ENCODE measurements around the gene EPHB1.

The EPHB1 gene

DNA sequence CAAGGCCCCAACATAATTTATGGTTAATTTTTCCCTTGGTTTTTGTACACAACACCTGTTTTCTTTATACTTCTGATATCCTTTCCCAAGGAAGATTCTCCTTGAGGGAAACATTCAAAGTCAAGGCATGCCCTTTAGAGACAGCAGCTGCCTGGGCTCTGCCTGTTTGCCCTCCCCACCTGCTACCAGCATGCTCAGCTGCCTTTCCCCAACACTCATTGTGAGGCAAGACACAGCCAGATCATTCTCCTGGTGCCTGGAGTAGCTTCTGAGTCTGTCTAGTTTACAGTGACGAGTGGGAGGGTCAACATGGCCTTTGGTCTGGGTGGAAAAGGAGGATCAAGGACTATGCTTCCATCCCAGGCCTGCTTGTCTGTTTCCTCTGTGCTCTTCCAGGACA is 132.5 kb downstream of the EPHB1 start:
- Histone ChIP-seq H3K27me3 (ENCODE audit: control insufficient read depth in 1 of 2, insufficient read depth in 1 of 2, low read length in 2 of 2) (no peaks in the 10 kb centered on the region), H3K9me3 (ENCODE audit: control insufficient read depth, low read length) (peaks cover 12% of the 10 kb centered on the region), H4K8ac (ENCODE audit: low read length) (no peak overlapping the region), H3K4me1 (ENCODE audit: control insufficient read depth, insufficient read depth, low read depth, low read length) (no peaks in the 10 kb centered on the region), H3K79me1 (replicated peaks; ENCODE audit: low read length, poor library complexity, severe bottlenecking) (peaks cover 2% of the 10 kb centered on the region), H3K14ac (ENCODE audit: low read length in 2 of 2) (no peak overlapping the region), H3K4ac (ENCODE audit: low read depth in 1 of 2, low read length in 2 of 2) (no peak overlapping the region), H3K18ac (ENCODE audit: low read depth in 1 of 2, low read length in 2 of 2) (no peak overlapping the region), H2AFZ (ENCODE audit: low read depth, low read length) (no peak overlapping the region), H3K27ac (ENCODE audit: low read length, poor library complexity, severe bottlenecking) (no peak overlapping the region), H2BK120ac (ENCODE audit: low read depth, low read length) (no peak overlapping the region), H4K91ac (ENCODE audit: low read length) (no peak overlapping the region), H2BK5ac (ENCODE audit: low read depth, low read length, poor library complexity, severe bottlenecking) (no peak overlapping the region), H2AK5ac (ENCODE audit: low read length, severe bottlenecking) (no peak overlapping the region), H3K4me2 (ENCODE audit: low read length, poor library complexity, severe bottlenecking) (no peak overlapping the region), H2BK15ac (ENCODE audit: low read depth, poor library complexity, severe bottlenecking) (no peak overlapping the region), H3K23ac (ENCODE audit: low read length in 2 of 2) (no peak overlapping the region), H3K4me3 (ENCODE audit: insufficient read depth in 1 of 2, low read depth in 1 of 2, low read length in 2 of 2) (no peak overlapping the region), H2BK12ac (ENCODE audit: low read length in 2 of 2) (no peak overlapping the region), H3K9ac (ENCODE audit: low read length) (no peak overlapping the region), H3K36me3 (ENCODE audit: control insufficient read depth in 1 of 2, insufficient read depth in 2 of 2, low read depth in 1 of 2, low read length in 2 of 2) (peaks cover 0 to 5% of the 10 kb centered on the region in 2 experiments)
- no peak for DNase-seq
- 24% methylated on average over 1 of the region's 1 CpG for WGBS

DNA sequence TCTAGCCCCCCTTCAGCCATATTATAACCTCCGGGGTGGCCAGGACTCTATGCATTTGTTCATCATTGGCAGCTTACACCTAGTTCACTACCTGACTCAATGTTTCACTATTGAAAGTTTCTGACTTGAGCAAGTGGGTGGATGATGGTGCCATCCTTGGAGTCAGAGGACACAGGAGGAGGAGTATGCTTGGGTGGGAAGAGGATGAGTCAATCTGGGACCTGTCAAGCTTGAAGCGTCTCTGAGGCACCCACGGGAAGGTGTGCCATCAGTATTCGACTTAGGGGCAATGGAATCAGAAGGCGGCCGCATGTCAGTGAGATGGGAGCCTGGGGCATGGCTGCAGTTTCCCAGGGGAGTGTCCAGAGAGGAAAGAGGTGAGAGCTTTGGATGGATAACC is 133.3 kb downstream of the EPHB1 start:
- Histone ChIP-seq H3K4me1 (ENCODE audit: control insufficient read depth, insufficient read depth, low read depth, low read length) (no peaks in the 10 kb centered on the region), H3K27ac (ENCODE audit: low read length, poor library complexity, severe bottlenecking) (no peak overlapping the region), H3K9ac (ENCODE audit: low read length) (no peak overlapping the region), H3K79me1 (replicated peaks; ENCODE audit: low read length, poor library complexity, severe bottlenecking) (no peaks in the 10 kb centered on the region), H3K14ac (ENCODE audit: low read length in 2 of 2) (no peak overlapping the region), H2BK5ac (ENCODE audit: low read depth, low read length, poor library complexity, severe bottlenecking) (no peak overlapping the region), H3K4me2 (ENCODE audit: low read length, poor library complexity, severe bottlenecking) (no peak overlapping the region), H2BK15ac (ENCODE audit: low read depth, poor library complexity, severe bottlenecking) (no peak overlapping the region), H2AFZ (ENCODE audit: low read depth, low read length) (no peak overlapping the region), H2AK5ac (ENCODE audit: low read length, severe bottlenecking) (no peak overlapping the region), H4K8ac (ENCODE audit: low read length) (no peak overlapping the region), H3K9me3 (ENCODE audit: control insufficient read depth, low read length) (peaks cover 12% of the 10 kb centered on the region), H2BK12ac (ENCODE audit: low read length in 2 of 2) (no peak overlapping the region), H3K4ac (ENCODE audit: low read depth in 1 of 2, low read length in 2 of 2) (no peak overlapping the region), H2BK120ac (ENCODE audit: low read depth, low read length) (no peak overlapping the region), H3K23ac (ENCODE audit: low read length in 2 of 2) (no peak overlapping the region), H4K91ac (ENCODE audit: low read length) (no peak overlapping the region), H3K27me3 (ENCODE audit: control insufficient read depth in 1 of 2, insufficient read depth in 1 of 2, low read length in 2 of 2) (no peaks in the 10 kb centered on the region), H3K18ac (ENCODE audit: low read depth in 1 of 2, low read length in 2 of 2) (no peak overlapping the region), H3K4me3 (ENCODE audit: insufficient read depth in 1 of 2, low read depth in 1 of 2, low read length in 2 of 2) (no peak overlapping the region), H3K36me3 (ENCODE audit: control insufficient read depth in 1 of 2, insufficient read depth in 2 of 2, low read depth in 1 of 2, low read length in 2 of 2) (peaks cover 0 to 5% of the 10 kb centered on the region in 2 experiments)
- WGBS: 62% methylated on average over 5 of the region's 6 CpGs
- DNase-seq: no peak

GRCh38 chr3:134928819-134929218 is 133.8 kb downstream of the EPHB1 start:
- no peak overlapping the region for H3K18ac ChIP-seq (ENCODE audit: low read depth in 1 of 2, low read length in 2 of 2)
- no peak overlapping the region for H4K8ac ChIP-seq (ENCODE audit: low read length)
- H3K4ac ChIP-seq (ENCODE audit: low read depth in 1 of 2, low read length in 2 of 2): no peak overlapping the region
- peaks cover 0 to 5% of the 10 kb centered on the region in 2 experiments for H3K36me3 ChIP-seq (ENCODE audit: control insufficient read depth in 1 of 2, insufficient read depth in 2 of 2, low read depth in 1 of 2, low read length in 2 of 2)
- H3K14ac ChIP-seq (ENCODE audit: low read length in 2 of 2): no peak overlapping the region
- no peak overlapping the region for H3K4me2 ChIP-seq (ENCODE audit: low read length, poor library complexity, severe bottlenecking)
- no peak overlapping the region for H3K4me3 ChIP-seq (ENCODE audit: insufficient read depth in 1 of 2, low read depth in 1 of 2, low read length in 2 of 2)
- no peaks in the 10 kb centered on the region for H3K79me1 ChIP-seq (replicated peaks; ENCODE audit: low read length, poor library complexity, severe bottlenecking)
- H3K9me3 ChIP-seq (ENCODE audit: control insufficient read depth, low read length): peaks cover 10% of the 10 kb centered on the region
- no peaks in the 10 kb centered on the region for H3K27me3 ChIP-seq (ENCODE audit: control insufficient read depth in 1 of 2, insufficient read depth in 1 of 2, low read length in 2 of 2)
- no peak overlapping the region for H2BK15ac ChIP-seq (ENCODE audit: low read depth, poor library complexity, severe bottlenecking)
- H2BK120ac ChIP-seq (ENCODE audit: low read depth, low read length): no peak overlapping the region
- no peak overlapping the region for H2BK5ac ChIP-seq (ENCODE audit: low read depth, low read length, poor library complexity, severe bottlenecking)
- 61% methylated on average over 3 of the region's 3 CpGs for WGBS
- H3K27ac ChIP-seq (ENCODE audit: low read length, poor library complexity, severe bottlenecking): no peak overlapping the region
- H3K4me1 ChIP-seq (ENCODE audit: control insufficient read depth, insufficient read depth, low read depth, low read length): no peaks in the 10 kb centered on the region
- no peak overlapping the region for H4K91ac ChIP-seq (ENCODE audit: low read length)
- no peak overlapping the region for H2AFZ ChIP-seq (ENCODE audit: low read depth, low read length)
- no peak for DNase-seq
- H2BK12ac ChIP-seq (ENCODE audit: low read length in 2 of 2): no peak overlapping the region
- H3K9ac ChIP-seq (ENCODE audit: low read length): no peak overlapping the region
- no peak overlapping the region for H2AK5ac ChIP-seq (ENCODE audit: low read length, severe bottlenecking)
- H3K23ac ChIP-seq (ENCODE audit: low read length in 2 of 2): no peak overlapping the region

DNA sequence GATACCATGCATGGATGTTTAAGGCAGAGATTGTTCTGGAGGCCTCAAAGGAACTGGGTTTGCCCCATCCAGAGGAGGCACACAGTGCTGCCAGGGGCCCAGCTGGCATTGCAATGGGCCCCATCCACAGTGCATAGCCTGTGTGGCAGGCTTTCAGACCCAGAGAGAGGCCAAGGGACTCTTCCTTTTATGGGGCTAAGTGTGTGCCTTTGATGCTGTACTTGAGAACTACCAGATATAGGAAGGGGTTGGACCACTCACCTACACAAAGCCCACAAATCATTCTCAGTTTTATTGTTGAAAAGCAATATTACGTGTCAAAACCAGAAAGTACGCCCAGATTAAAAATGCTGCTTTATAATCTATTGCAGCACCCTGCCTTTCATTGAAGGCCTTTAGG is 134.9 kb downstream of the EPHB1 start:
- H3K36me3 ChIP-seq (ENCODE audit: control insufficient read depth in 1 of 2, insufficient read depth in 2 of 2, low read depth in 1 of 2, low read length in 2 of 2): peaks cover 0 to 5% of the 10 kb centered on the region in 2 experiments
- no peak overlapping the region for H3K23ac ChIP-seq (ENCODE audit: low read length in 2 of 2)
- WGBS: 88% methylated on average over 2 of the region's 2 CpGs
- no peak overlapping the region for H2AK5ac ChIP-seq (ENCODE audit: low read length, severe bottlenecking)
- no peak overlapping the region for H3K4ac ChIP-seq (ENCODE audit: low read depth in 1 of 2, low read length in 2 of 2)
- H4K8ac ChIP-seq (ENCODE audit: low read length): no peak overlapping the region
- no peak overlapping the region for H2BK12ac ChIP-seq (ENCODE audit: low read length in 2 of 2)
- H2BK5ac ChIP-seq (ENCODE audit: low read depth, low read length, poor library complexity, severe bottlenecking): no peak overlapping the region
- no peak overlapping the region for H3K27ac ChIP-seq (ENCODE audit: low read length, poor library complexity, severe bottlenecking)
- H2AFZ ChIP-seq (ENCODE audit: low read depth, low read length): no peak overlapping the region
- no peak overlapping the region for H2BK15ac ChIP-seq (ENCODE audit: low read depth, poor library complexity, severe bottlenecking)
- no peak for DNase-seq
- H3K4me2 ChIP-seq (ENCODE audit: low read length, poor library complexity, severe bottlenecking): no peak overlapping the region
- H3K79me1 ChIP-seq (replicated peaks; ENCODE audit: low read length, poor library complexity, severe bottlenecking): no peaks in the 10 kb centered on the region
- H3K9ac ChIP-seq (ENCODE audit: low read length): no peak overlapping the region
- H3K14ac ChIP-seq (ENCODE audit: low read length in 2 of 2): no peak overlapping the region
- H3K9me3 ChIP-seq (ENCODE audit: control insufficient read depth, low read length): no peaks in the 10 kb centered on the region
- H3K4me1 ChIP-seq (ENCODE audit: control insufficient read depth, insufficient read depth, low read depth, low read length): no peaks in the 10 kb centered on the region
- no peaks in the 10 kb centered on the region for H3K27me3 ChIP-seq (ENCODE audit: control insufficient read depth in 1 of 2, insufficient read depth in 1 of 2, low read length in 2 of 2)
- no peak overlapping the region for H2BK120ac ChIP-seq (ENCODE audit: low read depth, low read length)
- no peak overlapping the region for H4K91ac ChIP-seq (ENCODE audit: low read length)
- H3K4me3 ChIP-seq (ENCODE audit: insufficient read depth in 1 of 2, low read depth in 1 of 2, low read length in 2 of 2): no peak overlapping the region
- no peak overlapping the region for H3K18ac ChIP-seq (ENCODE audit: low read depth in 1 of 2, low read length in 2 of 2)
